HepG2 (cell line): Measurements from ENCODE around the gene POFUT2. TPM values are rescaled to one million over a fixed set of nuclear protein-coding genes. Genes with fewer than 3 reads are reported as not detected.

Experiments used
- BATF2 ChIP-seq: sonication (generic); formaldehyde crosslinking; IDR thresholded peaks from 2 replicates; pipeline ENCODE4 v1.8.0; 2022; ENCODE audit warnings: mild to moderate bottlenecking, missing genetic modification reagents, moderate library complexity
- MTF1 ChIP-seq: sonication (generic); formaldehyde crosslinking; IDR thresholded peaks from 2 replicates; pipeline ENCODE4 v1.5.0; 2020; ENCODE audit warnings: missing genetic modification reagents
- MXI1 ChIP-seq: IDR thresholded peaks from 3 replicates; pipeline ENCODE4 v1.6.1; 2012; ENCODE audit warnings: low read depth, low read length, inconsistent platforms, borderline replicate concordance
- SOX5 ChIP-seq: IDR thresholded peaks from 2 replicates; pipeline ENCODE4 v1.6.1; 2016; ENCODE audit warnings: borderline replicate concordance
- ZBED4 ChIP-seq: sonication (generic); formaldehyde crosslinking; IDR thresholded peaks from 2 replicates; pipeline ENCODE4 v1.4.0; 2020; ENCODE audit warnings: missing genetic modification reagents, borderline replicate concordance
- ZNF678 ChIP-seq: sonication (generic); formaldehyde crosslinking; IDR thresholded peaks from 2 replicates; pipeline ENCODE4 v1.4.0; 2020; ENCODE audit warnings: mild to moderate bottlenecking, missing genetic modification reagents
- ZNF770 ChIP-seq: sonication (generic); formaldehyde crosslinking; IDR thresholded peaks from 2 replicates; pipeline ENCODE4 v1.5.0; 2020; ENCODE audit warnings: mild to moderate bottlenecking, missing genetic modification reagents
- ZSCAN22 ChIP-seq: sonication (generic); formaldehyde crosslinking; IDR thresholded peaks from 2 replicates; pipeline ENCODE4 v1.4.0; 2020; ENCODE audit warnings: mild to moderate bottlenecking, missing genetic modification reagents
- polyA plus RNA-seq, 8 experiments: library from polyadenylated mRNA; depleted of rRNA in 3 of 8; stranded (reverse) in 7 of 8; unstranded in 1 of 8; fragments of >200 nt; fragmentation: Illumina TruSeq in 4 of 8; extraction: Trizol in 4 of 8; gene quantifications; 2 replicates each; pipeline versions ENCODE4 v1.2.1 to v1.2.3, GENCODE V29; 2011 to 2016; ENCODE audit warnings: low read depth in 4 of 8, missing spikeins in 1 of 8, mixed read lengths in 1 of 8; ENCODE audit not compliant: insufficient read depth in 1 of 8
- total RNA-seq, 5 experiments: library from RNA; depleted of rRNA; stranded (reverse); fragments of >200 nt; fragmentation: Illumina TruSeq; extraction: Trizol; gene quantifications; 2 replicates each; pipeline ENCODE4 v1.2.3, GENCODE V29; 2016; ENCODE audit warnings: low read depth in 1 of 5
- TF ChIP-seq, protein P1 (sequence below): sonication (generic); formaldehyde crosslinking; IDR thresholded peaks from 2 replicates; pipeline ENCODE4 v1.8.0; 2022; ENCODE audit warnings: mild to moderate bottlenecking, missing genetic modification reagents
- TF ChIP-seq, protein P2 (sequence below): IDR thresholded peaks from 2 replicates; pipeline ENCODE4 v1.6.1; 2012; ENCODE audit warnings: low read length, improper control_type of control experiment

The POFUT2 gene
- total and polyA plus RNA-seq, 2 of the 13 experiments (the other 11 are each of a cell fraction or from before 2014, with no cell fraction given), result 22.8 to 24.0 TPM

- TF ChIP-seq, protein P1, sequence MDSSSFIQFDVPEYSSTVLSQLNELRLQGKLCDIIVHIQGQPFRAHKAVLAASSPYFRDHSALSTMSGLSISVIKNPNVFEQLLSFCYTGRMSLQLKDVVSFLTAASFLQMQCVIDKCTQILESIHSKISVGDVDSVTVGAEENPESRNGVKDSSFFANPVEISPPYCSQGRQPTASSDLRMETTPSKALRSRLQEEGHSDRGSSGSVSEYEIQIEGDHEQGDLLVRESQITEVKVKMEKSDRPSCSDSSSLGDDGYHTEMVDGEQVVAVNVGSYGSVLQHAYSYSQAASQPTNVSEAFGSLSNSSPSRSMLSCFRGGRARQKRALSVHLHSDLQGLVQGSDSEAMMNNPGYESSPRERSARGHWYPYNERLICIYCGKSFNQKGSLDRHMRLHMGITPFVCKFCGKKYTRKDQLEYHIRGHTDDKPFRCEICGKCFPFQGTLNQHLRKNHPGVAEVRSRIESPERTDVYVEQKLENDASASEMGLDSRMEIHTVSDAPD (CRISPR knock-in tag), result no peak
- TF ChIP-seq SOX5 (CRISPR knock-in tag) (peak; percentile 77), BATF2 (CRISPR knock-in tag) (no peak), ZNF678 (CRISPR knock-in tag) (peak; percentile 83; the same call in 1 of the 2 replicates), ZNF770 (CRISPR knock-in tag) (peak; percentile 60), MTF1 (CRISPR knock-in tag) (no peak), ZSCAN22 (CRISPR knock-in tag) (no peak), MXI1 (peak; percentile 22; the same call in 1 of the 3 replicates), ZBED4 (peak; percentile 88; the same call in 1 of the 2 replicates)
- TF ChIP-seq, protein P2, sequence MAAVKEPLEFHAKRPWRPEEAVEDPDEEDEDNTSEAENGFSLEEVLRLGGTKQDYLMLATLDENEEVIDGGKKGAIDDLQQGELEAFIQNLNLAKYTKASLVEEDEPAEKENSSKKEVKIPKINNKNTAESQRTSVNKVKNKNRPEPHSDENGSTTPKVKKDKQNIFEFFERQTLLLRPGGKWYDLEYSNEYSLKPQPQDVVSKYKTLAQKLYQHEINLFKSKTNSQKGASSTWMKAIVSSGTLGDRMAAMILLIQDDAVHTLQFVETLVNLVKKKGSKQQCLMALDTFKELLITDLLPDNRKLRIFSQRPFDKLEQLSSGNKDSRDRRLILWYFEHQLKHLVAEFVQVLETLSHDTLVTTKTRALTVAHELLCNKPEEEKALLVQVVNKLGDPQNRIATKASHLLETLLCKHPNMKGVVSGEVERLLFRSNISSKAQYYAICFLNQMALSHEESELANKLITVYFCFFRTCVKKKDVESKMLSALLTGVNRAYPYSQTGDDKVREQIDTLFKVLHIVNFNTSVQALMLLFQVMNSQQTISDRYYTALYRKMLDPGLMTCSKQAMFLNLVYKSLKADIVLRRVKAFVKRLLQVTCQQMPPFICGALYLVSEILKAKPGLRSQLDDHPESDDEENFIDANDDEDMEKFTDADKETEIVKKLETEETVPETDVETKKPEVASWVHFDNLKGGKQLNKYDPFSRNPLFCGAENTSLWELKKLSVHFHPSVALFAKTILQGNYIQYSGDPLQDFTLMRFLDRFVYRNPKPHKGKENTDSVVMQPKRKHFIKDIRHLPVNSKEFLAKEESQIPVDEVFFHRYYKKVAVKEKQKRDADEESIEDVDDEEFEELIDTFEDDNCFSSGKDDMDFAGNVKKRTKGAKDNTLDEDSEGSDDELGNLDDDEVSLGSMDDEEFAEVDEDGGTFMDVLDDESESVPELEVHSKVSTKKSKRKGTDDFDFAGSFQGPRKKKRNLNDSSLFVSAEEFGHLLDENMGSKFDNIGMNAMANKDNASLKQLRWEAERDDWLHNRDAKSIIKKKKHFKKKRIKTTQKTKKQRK, result no peak
Measured at GRCh38 chr21:45308194-45309068, 20.7 kb upstream of the POFUT2 start (continued).
